ENCODE results near the gene CCNY.

GRCh38 chr10:35386594-35387174 is 50.4 kb downstream of the CCNY start:
- TF ChIP-seq CTCF (IDR thresholded peaks at IDR 0.05) (no peak), POLR2A (IDR thresholded peaks at IDR 0.05) (no peak)

All from Peyer's patch (tissue), 4 donors.